Fibroblast of villous mesenchyme (primary cell): Measurements from ENCODE around the gene TAF7L. TPM values are rescaled to one million over a fixed set of nuclear protein-coding genes. Genes with fewer than 3 reads are reported as not detected.

ENCODE experiments used
- DNase-seq: peaks from one replicate; pipeline ENCODE4 v3.0.0-alpha.2; 2010; ENCODE audit warnings: low read depth
- H3K4me3 ChIP-seq: 2 replicates; pipeline ENCODE4 v1.5.1; 2011; ENCODE audit warnings: low read depth, mild to moderate bottlenecking, low read length
- small RNA-seq: library from RNA; depleted of rRNA; stranded (forward); fragments of <200 nt; gene quantifications from one replicate; pipeline ENCODE3, GENCODE V24; 2012
- total RNA-seq: library from RNA; depleted of rRNA; stranded (reverse); fragments of >200 nt; gene quantifications from 2 replicates; pipeline ENCODE4 v1.2.3, GENCODE V29; 2012
- TF ChIP-seq, protein P1 (sequence below): IDR thresholded peaks from 2 replicates; pipeline ENCODE4 v1.5.1; 2012; ENCODE audit warnings: low read depth, mild to moderate bottlenecking, low read length; ENCODE audit not compliant: insufficient read depth

Gene TAF7L
- total RNA-seq, 1 donor: 1.3 TPM

DNA sequence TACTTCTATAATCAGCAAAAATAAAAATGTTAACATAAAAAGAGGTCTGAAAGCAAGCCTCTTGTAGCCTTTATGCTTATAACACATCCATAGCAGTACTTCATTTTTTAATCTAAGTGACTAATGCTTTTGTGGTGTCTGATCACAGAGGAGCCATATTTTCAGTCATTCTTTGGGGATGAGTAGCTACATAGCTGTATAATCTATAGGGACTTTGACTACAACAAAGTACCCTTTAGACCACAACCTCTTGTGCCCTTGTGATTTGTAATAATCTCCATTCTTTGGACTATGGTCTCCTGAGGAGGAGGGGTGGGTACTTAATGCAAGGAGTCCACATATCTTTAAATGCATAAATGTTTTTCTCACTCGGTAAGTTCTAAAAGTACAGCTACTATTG, 62.0 kb downstream of the TAF7L start:
- TF ChIP-seq, protein P1, sequence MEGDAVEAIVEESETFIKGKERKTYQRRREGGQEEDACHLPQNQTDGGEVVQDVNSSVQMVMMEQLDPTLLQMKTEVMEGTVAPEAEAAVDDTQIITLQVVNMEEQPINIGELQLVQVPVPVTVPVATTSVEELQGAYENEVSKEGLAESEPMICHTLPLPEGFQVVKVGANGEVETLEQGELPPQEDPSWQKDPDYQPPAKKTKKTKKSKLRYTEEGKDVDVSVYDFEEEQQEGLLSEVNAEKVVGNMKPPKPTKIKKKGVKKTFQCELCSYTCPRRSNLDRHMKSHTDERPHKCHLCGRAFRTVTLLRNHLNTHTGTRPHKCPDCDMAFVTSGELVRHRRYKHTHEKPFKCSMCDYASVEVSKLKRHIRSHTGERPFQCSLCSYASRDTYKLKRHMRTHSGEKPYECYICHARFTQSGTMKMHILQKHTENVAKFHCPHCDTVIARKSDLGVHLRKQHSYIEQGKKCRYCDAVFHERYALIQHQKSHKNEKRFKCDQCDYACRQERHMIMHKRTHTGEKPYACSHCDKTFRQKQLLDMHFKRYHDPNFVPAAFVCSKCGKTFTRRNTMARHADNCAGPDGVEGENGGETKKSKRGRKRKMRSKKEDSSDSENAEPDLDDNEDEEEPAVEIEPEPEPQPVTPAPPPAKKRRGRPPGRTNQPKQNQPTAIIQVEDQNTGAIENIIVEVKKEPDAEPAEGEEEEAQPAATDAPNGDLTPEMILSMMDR: no peak
- DNase-seq: peak; percentile 25

DNA sequence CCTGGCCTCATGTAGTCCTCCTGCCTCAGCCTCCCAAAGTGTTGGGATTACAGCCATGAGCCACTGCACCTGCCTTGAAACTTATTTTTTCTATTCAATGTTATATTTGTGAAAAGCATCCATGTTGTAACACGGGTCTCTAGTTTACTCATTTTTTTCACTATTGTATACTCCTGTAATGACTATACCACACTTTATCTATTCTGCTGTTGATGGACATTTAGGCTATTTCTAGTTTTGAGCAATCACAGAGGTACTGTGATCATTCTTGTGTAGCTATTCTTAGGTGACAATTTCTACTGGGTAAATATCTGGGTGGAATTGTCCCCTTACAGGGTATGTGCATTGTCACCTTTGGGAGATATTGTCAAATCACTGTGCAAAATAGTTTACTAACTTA, 67.9 kb downstream of the TAF7L start:
- H3K4me3 ChIP-seq: no peak overlapping the region
- DNase-seq: no peak
- TF ChIP-seq, protein P1: no peak

More for the DNA sequence above, 62.0 kb downstream of the TAF7L start:
- H3K4me3 ChIP-seq: no peak overlapping the region

DNA sequence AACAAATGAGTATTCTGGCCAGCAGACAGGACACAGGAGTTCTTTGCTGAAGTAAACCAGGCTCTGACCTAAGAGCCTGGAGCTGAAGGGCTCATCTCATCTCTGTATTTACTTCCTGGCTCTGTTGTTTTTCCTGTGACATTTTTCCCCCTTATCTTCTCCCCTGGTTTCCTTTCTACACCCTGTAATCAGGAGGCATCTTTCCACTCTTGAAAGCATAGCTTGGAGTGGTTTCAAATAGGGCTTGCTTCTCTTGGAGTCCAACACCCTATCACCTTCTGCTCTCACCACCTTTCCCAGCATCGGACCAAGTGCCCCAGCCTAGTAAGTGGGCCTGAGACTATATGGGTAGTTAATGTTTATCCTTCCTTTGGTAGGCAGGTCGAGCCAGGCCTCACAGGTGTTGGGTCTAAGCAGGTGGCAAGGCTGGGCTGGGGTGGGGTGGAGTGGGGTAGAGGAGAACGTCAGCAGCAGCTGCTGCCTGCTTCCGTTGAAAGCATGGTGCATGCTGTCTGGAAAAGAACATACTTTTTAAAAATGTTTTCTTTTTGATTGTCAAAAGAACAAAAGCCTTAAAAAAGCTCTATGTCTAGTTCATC, 70.4 kb downstream of the TAF7L start:
- no peak overlapping the region for H3K4me3 ChIP-seq
- no peak for DNase-seq
- TF ChIP-seq, protein P1: no peak

DNA sequence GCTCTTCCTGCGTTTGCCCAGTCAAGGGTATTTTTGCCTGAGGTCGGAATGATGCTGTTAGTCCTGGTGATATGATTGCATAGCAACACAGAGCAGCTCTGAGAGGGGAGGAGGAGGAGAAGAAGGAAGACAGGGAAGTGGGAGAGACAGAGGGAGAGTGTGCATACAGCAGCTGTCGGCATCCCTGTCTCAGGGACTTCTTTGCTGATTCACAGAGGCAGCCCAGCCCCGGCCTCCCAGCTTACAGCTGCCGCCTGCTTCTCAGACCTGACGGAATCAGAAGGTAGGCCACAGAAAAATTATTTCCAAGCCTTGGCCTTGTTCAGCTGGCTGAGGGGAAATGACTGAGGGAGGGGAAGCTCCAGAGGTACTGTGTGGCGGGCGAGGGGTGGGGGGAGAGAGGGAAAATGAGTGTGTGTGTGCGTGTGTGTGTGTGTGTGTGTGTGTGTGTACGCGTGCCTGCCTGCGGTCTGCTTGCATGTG, 71.2 kb downstream of the TAF7L start:
- TF ChIP-seq, protein P1: no peak
- H3K4me3 ChIP-seq: no peak overlapping the region
- DNase-seq: peak; percentile 19

DNA sequence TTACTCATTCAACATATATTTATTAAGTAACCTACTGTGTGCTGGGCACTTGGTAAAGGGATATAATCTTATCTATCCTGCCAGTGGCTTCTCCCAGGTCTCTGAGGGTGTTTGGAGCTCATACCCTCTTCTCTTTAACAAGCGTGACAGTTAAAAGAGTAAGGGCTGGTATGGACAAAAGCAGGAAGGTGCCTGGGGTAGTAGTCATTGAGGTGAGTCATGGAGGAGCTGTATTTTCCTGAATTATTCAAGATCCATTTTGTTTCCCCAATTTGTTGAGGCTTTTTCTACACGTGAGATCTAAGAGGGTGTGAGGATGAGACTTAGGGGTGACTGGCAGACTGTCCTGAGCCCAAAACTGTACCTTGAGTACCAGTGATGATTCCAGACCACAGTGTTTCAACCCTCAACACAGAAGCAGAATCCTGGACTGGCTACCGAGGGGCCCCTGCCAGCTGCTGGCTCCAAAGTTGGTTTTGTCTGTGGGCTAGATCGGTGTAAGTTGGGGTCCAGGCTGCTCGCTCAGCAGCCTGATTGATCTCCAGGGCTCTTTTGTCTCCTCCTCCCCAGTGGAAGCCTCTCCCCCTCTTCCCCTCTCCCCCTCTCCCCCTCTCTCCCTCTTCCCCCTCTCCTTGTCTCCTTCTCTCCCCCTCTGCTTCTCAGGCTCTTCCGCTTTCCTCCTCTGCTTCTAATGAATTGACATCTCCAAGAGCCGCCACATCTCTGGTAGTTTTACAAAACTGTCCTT, 71.8 kb downstream of the TAF7L start, which contains the start of gene DRP2:
Gene DRP2, plus strand, starts transcription at position 671 of the 748 bp plus-strand sequence. CDS start 11,862 bp downstream, outside the sequence.
- TF ChIP-seq, protein P1: no peak
- no peak for DNase-seq

More for the DNA sequence above, 71.8 kb downstream of the TAF7L start, which contains the start of gene DRP2:
- H3K4me3 ChIP-seq: no peak within 1 kb of the TSS

Small RNAs within 50 kb of the gene (small RNA-seq; reads per million reads assigned to genes)
- gene RNU6-934P: not detected

Other genes with a start within 250 kb of the TAF7L start
- 13.2 and 13.4 TPM in 2 replicates for gene TRMT2B, start 239.2 kb downstream of the TAF7L start, total RNA-seq
- 0.86 and 1.9 TPM in 2 replicates for gene TMEM35A, start 212.5 kb downstream of the TAF7L start, total RNA-seq
- 11.3 and 20.3 TPM in 2 replicates for gene CENPI, start 193.1 kb downstream of the TAF7L start, total RNA-seq
- gene DRP2, start 71.5 kb downstream of the TAF7L start, total RNA-seq: 0.97 and 2.6 TPM in 2 replicates
- gene TIMM8A, start 57.4 kb upstream of the TAF7L start, total RNA-seq: 2.9 and 3.9 TPM in 2 replicates
- gene BTK, start 94.9 kb upstream of the TAF7L start, total RNA-seq: not detected in 2 replicates
- 103 and 132 TPM in 2 replicates for gene RPL36A, start 99.7 kb upstream of the TAF7L start, total RNA-seq
- 31.2 and 45.8 TPM in 2 replicates for gene GLA, start 116.6 kb upstream of the TAF7L start, total RNA-seq
- gene HNRNPH2, start 116.9 kb upstream of the TAF7L start, total RNA-seq: 57.3 and 74.7 TPM in 2 replicates
- gene ARMCX4, start 194.1 kb upstream of the TAF7L start, total RNA-seq: 8.1 and 11.2 TPM in 2 replicates